ENCODE data around the gene DHRS12. TPM values are rescaled to one million over a fixed set of nuclear protein-coding genes. Genes with fewer than 3 reads are reported as not detected.

Gene DHRS12
- total RNA-seq, 6 experiments from 2014 or later: 10.2 to 17.6 (median 12.4) TPM

DNA sequence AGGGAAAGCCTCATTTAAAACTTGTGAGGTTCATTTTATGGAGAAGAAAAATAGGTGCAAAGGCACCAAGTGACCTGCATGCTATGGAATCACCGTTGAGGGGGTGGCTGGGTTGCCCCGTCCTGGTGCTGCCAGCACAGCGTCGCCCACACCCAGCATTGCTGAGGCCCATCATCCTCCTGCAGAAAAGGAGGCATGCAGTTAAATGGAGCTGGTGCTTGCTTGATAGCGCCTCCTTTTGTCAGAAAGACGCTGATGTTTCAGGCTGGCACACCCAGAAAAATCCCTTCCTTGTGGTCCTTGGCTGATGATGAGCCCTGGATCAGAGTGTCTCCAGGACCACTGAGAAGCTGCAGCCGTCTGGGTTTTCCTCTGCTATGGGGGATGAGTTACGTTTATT lies 36.9 kb downstream of the DHRS12 start:
- no peaks in the 10 kb centered on the region for H3K4me1 ChIP-seq
- no peak overlapping the region for H3K27ac ChIP-seq
- ATAC-seq (no peak), DNase-seq (no peak)
- 86% methylated on average over 2 of the region's 8 CpGs for WGBS (ENCODE audit: insufficient coverage, low coverage, low lambda C conversion rate, missing lambda C conversion rate)
- no peaks in the 10 kb centered on the region for H3K9me3 ChIP-seq
- intact Hi-C loops (cut with DNase I): no loop called here
- H3K36me3 ChIP-seq: peaks cover 0 to 7% (median 2%) of the 10 kb centered on the region in 4 donors
- no peak overlapping the region for H3K4me3 ChIP-seq
- no peaks in the 10 kb centered on the region for H3K27me3 ChIP-seq
- no peak for TF ChIP-seq POLR2A (IDR thresholded peaks at IDR 0.05)
- TF ChIP-seq, protein P1, sequence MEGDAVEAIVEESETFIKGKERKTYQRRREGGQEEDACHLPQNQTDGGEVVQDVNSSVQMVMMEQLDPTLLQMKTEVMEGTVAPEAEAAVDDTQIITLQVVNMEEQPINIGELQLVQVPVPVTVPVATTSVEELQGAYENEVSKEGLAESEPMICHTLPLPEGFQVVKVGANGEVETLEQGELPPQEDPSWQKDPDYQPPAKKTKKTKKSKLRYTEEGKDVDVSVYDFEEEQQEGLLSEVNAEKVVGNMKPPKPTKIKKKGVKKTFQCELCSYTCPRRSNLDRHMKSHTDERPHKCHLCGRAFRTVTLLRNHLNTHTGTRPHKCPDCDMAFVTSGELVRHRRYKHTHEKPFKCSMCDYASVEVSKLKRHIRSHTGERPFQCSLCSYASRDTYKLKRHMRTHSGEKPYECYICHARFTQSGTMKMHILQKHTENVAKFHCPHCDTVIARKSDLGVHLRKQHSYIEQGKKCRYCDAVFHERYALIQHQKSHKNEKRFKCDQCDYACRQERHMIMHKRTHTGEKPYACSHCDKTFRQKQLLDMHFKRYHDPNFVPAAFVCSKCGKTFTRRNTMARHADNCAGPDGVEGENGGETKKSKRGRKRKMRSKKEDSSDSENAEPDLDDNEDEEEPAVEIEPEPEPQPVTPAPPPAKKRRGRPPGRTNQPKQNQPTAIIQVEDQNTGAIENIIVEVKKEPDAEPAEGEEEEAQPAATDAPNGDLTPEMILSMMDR (IDR thresholded peaks at IDR 0.05): no peak

DNA sequence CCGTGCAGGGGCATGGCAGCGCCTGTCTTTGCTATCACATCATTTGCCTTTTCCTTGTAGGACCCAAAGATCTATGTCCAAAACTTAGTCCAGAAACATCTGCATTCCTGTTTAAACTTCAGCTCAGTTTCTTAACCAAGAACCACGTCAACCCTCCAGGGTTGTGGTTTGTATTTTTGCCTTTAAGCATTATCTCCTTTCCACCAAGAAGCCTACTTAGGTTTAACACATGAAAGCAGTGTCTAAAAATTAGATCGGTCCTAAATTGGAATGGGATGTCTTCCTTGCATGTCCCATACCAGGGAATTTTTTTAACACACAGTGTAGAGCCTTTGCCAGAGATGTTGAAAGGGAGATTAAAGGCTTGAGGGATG lies 38.8 kb downstream of the DHRS12 start:
- TF ChIP-seq POLR2A (IDR thresholded peaks at IDR 0.05): no peak
- TF ChIP-seq, protein P1 (IDR thresholded peaks at IDR 0.05): no peak
- 73% methylated on average over 2 of the region's 4 CpGs for WGBS (ENCODE audit: insufficient coverage, low coverage, low lambda C conversion rate, missing lambda C conversion rate)
- H3K4me3 ChIP-seq: no peak overlapping the region
- no peaks in the 10 kb centered on the region for H3K27me3 ChIP-seq
- intact Hi-C loops (cut with DNase I): no loop called here
- no peaks in the 10 kb centered on the region for H3K9me3 ChIP-seq
- no peak overlapping the region for H3K27ac ChIP-seq
- ATAC-seq: no peak
- no peaks in the 10 kb centered on the region for H3K4me1 ChIP-seq
- peaks cover 0 to 13% (median 5%) of the 10 kb centered on the region in 4 donors for H3K36me3 ChIP-seq
- DNase-seq: no peak

DNA sequence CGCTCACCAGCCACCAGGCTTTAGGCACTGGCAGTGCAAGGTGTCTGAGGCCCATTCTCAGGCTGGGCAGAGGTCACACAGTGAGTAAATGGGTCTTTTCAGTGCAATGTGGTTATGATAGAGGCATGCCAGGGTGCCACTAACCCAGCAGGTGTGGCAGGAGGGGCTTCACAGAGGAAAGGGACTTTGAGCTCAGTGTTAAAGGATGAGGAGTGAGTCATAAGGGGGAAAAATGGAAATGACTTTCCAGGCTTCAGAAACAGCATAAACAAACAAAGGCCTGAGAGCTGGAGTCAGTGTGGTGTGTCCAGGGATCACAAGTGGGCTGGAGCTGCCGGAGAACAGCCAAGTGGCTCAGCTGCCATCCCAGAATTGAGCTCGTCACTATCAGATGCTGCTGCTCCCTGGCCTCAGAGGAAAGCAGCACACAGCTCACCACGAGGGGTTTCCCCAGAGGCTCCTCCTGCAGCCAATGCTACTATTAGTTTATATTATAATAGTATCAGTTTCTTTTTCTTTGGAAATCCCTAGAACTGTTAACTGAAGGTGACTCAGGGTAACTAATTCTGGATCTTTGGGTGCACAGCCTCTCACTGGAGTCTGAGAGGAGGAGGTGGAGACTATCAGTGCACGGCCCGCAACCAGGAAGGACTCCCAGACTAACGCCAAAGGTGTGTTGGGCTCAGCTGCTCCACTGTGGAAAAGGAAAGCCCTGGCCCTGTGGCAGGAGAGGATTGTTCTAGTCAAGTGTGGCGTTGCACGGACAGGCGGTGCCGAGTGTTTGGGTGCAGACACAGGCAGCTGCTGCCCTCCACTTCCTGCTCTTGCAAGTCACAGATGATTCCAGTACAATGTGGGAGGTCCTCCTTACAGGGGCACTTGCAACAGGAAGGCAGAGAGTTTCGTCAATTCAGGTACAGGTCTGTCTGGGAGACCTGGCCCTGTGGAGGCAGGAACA lies 39.5 kb downstream of the DHRS12 start:
- Histone ChIP-seq H3K27me3 (no peaks in the 10 kb centered on the region), H3K27ac (no peak overlapping the region), H3K4me3 (no peak overlapping the region), H3K9me3 (no peaks in the 10 kb centered on the region), H3K36me3 (peaks cover 0 to 14% (median 7%) of the 10 kb centered on the region in 4 donors), H3K4me1 (no peaks in the 10 kb centered on the region)
- WGBS (ENCODE audit: insufficient coverage, low coverage, low lambda C conversion rate, missing lambda C conversion rate): 52% methylated on average over 9 of the region's 12 CpGs
- intact Hi-C loops (cut with DNase I): no loop called here
- peak; percentile 24 to 81 (median 36) for ATAC-seq
- no peak for DNase-seq
- no peak for TF ChIP-seq POLR2A (IDR thresholded peaks at IDR 0.05)
- TF ChIP-seq, protein P1 (IDR thresholded peaks at IDR 0.05): no peak

DNA sequence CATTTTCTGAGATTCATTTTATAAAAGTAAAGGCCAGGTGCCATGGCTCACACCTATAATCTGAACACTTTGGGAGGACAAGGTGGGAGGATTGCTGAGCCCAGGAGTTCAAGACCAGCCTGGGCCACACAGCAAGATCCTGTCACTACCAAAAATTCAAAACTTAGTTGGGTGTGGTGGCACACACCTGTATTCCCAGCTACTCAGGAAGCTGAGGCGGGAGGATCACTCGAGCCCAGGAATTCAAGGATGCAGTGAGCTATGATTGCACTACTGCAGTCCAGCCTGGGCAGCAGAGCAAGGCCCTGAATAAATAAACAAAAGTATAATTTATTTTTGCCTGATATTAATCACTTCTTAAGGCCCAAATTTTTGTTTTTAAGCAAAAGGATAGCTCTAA lies 40.5 kb downstream of the DHRS12 start:
- no peak overlapping the region for H3K27ac ChIP-seq

DNA sequence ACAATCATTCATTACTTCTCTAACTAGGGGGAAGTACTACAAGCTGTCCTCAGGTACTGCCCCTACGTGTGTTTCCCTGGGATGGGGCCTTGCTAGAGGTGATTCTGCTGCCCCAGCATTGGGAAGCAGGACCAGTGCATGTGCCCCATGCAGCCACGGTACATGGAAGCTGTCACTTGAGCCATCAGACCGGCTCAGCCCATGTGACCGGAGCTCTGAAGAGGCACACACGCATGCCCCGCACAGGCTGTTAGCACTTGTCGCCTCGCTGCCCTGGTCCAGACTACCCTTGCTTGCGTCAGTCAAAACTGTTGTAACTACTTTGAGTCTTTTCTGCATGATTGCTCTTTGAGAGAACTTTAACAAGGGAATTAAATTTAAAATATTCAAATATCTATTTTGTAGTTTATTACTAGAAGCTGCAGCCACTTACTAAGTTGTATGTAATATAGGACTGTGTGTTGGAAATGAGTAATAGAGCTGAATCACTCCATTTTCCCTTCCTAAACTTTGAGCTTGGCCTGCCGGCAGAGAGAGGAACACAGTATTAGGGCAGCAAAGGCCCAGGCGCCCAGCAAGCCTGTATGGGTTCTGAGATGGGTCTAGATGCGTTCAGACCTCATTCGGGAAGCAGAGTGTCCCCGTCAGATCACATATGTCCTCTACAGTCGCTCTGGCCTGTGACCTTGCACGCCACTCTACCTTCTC lies 42.2 kb downstream of the DHRS12 start:
- H3K4me3 ChIP-seq: no peak overlapping the region
- H3K9me3 ChIP-seq: no peaks in the 10 kb centered on the region
- no peaks in the 10 kb centered on the region for H3K4me1 ChIP-seq
- no peak overlapping the region for H3K27ac ChIP-seq
- DNase-seq: no peak
- WGBS (ENCODE audit: insufficient coverage, low coverage, low lambda C conversion rate, missing lambda C conversion rate): 97% methylated on average over 8 of the region's 16 CpGs
- H3K36me3 ChIP-seq: peaks cover 0 to 37% (median 13%) of the 10 kb centered on the region in 4 donors
- intact Hi-C loops (cut with DNase I): no loop called here
- no peak for ATAC-seq
- no peak for TF ChIP-seq POLR2A (IDR thresholded peaks at IDR 0.05)
- no peaks in the 10 kb centered on the region for H3K27me3 ChIP-seq

More for the DNA sequence above, 40.5 kb downstream of the DHRS12 start:
- TF ChIP-seq POLR2A (IDR thresholded peaks at IDR 0.05): no peak
- Histone ChIP-seq H3K36me3 (peaks cover 0 to 23% (median 9%) of the 10 kb centered on the region in 4 donors), H3K4me1 (no peaks in the 10 kb centered on the region), H3K4me3 (no peak overlapping the region), H3K9me3 (no peaks in the 10 kb centered on the region), H3K27me3 (no peaks in the 10 kb centered on the region)
- intact Hi-C loops (cut with DNase I): no loop called here
- ATAC-seq: no peak
- no peak for DNase-seq
- 89% methylated on average over 2 of the region's 2 CpGs for WGBS (ENCODE audit: insufficient coverage, low coverage, low lambda C conversion rate, missing lambda C conversion rate)

All from right lobe of liver (tissue), 6 donors.